GM19452 (cell line): ENCODE data around the gene RHOBTB3.
A peak's percentile ranks its signal among the peaks of the same experiment; 100 is the strongest.

Source experiments
- ATAC-seq: cut with Tn5 transposase; IDR thresholded peaks from one replicate; pipeline ENCODE4 v1.9.1; 2021; ENCODE audit not compliant: unreplicated experiment

RHOBTB3 gene

GRCh38 chr5:95731571-95732554 is 727 bp downstream of the RHOBTB3 start:
- ATAC-seq = peak; percentile 15

DNA sequence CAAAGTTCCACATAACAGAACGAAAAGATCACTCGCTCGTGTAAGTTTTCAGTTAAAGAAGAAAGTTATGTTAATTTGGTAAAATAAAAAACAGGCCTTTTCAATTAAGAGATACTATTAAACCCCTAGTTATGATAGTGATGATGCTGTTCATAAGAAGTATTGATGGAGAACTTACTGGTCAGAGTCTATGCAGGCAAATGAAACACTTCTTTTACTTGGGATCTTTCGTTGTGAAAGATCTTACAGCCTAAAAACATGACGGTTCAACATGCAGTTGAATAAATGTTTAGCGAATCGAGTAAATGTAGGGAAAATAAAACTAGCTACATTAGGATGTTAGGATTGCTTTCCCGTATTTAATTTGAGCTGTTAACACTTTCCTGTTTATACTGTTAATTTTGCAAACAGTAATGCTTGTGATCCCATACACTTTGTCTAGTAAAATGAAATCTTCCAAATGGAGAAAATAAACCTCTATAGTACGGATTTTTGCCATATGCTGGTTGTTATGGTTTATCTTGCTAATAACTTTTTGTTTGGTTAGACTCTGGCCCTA is 2.0 kb downstream of the RHOBTB3 start:
- ATAC-seq = no peak

- ATAC-seq = no peak
Observed at GRCh38 chr5:95734187-95734586, 3.1 kb downstream of the RHOBTB3 start.

DNA sequence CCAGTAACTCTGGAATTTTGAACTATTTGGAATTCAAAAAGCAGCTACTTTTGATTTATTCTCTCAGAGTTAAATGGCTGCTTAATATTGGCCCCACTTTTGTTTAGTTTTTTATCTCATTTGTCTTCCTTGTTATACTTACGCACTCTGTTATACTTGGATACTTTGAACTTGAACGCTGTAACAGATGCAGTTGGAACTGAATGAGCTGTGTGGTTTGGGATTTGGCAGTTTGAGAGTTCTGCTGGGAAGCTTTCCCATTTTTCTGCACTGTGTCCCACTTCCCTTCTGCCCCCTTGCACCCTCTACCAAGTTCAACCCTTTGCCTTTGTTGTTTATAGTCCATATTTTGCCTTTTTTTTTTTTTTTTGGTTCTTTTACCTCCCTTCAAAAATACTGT is 3.8 kb downstream of the RHOBTB3 start:
- no peak for ATAC-seq

- ATAC-seq = no peak
Observed at GRCh38 chr5:95735406-95735805, 4.3 kb downstream of the RHOBTB3 start.

DNA sequence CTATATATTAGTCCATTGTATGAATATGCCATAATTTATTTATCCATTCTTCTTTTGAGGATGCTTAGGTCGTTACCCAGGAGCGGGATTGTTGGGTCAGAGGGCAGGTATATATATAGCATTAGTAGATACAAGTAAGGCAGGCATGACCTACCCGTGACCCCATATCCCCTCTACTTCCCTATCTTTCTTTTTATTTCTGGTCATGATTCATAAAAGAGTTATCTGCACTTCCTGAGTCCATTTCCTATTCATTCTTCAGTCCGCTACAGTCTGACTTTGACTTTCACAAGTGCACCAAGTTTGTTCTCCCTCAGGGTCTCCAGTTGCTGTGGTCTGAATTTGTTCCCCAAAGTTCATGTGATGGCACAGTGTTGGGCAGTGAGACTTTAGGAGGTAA is 6.9 kb downstream of the RHOBTB3 start:
- no peak for ATAC-seq

DNA sequence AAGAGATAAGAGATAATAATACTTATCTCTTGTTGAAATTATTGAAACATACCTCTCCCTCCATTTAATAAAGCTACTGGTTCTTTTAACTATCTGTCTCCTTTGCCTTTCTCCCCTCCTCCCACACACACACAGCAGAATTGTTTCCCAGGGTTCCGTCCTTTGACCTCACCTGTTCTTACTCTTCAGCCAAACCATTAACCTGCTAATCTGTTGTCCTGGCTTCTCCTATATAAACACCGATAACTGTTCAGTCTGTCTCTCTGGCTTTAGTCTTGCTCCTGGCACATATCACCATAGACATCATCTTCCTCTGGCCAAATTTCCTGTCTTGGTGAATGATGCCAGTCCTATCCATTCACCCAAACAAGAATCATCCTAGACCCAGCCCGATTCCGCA is 7.7 kb downstream of the RHOBTB3 start:
- ATAC-seq = no peak

- ATAC-seq = no peak
Observed at GRCh38 chr5:95739857-95740256, 8.7 kb downstream of the RHOBTB3 start.

- no peak for ATAC-seq
Observed at GRCh38 chr5:95741458-95741857, 10.3 kb downstream of the RHOBTB3 start.

DNA sequence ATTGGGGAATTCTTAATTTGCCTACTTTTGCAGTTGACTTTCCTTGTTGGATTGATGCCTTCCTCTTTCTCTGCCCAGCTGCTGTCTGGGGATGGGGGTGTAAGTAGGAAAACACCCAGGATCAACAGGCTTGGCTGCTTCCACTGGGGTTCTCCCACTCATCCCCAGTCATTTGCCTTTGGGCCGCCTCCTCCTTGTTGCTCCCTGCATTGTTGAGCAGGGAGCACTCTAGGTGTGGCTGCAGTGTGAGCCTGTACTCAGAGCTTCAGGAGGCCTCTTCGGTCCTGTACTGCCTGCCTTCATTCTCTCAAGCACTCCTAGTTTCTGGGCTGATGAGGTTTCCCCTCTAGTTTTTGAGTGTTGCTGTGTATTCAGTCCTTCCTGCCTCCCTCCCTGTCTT is 12.1 kb downstream of the RHOBTB3 start:
- no peak for ATAC-seq

GRCh38 chr5:95743877-95744276 is 12.7 kb downstream of the RHOBTB3 start:
- ATAC-seq = no peak

GRCh38 chr5:95746194-95746593 is 15.1 kb downstream of the RHOBTB3 start:
- no peak for ATAC-seq

- no peak for ATAC-seq
Observed at GRCh38 chr5:95746722-95747679, 15.9 kb downstream of the RHOBTB3 start.

DNA sequence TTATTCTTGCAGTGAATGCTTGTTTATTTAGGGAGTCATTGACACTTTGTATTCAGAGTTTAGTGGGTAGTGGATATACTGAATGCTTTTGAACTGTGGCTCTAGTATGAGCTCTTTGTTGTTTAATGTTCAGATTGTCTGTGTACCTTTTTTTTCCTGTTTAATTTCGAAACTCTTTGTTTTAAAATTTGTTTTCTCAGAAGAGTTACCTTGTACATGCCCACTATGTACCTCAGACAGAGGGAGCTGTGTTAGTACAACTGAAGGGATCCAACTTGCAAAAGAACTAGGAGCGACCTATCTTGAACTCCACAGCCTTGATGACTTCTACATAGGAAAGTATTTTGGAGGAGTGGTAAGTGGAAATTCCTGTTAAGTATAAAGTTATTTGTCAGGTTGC is 17.0 kb downstream of the RHOBTB3 start:
- ATAC-seq = no peak

DNA sequence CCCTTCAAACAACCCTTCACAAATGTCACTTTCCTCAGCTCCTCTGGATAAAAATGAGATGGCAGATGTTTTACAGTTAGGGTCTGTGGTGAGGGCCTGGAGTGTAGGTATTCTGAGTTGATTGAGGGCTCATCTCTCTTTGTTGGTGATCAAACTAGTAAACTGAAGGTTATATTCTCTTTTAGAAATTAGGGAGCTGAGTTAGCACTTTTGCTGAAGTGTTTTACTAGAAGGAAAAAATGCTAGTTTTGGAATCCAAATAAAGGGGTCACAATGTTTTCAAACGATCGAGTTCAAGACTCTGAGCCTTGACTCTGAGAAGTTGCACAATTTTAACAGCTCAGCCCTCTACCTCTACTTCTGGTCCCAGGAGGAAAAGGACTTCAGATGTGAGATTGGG is 23.4 kb downstream of the RHOBTB3 start:
- ATAC-seq = no peak

GRCh38 chr5:95759005-95759404 is 27.9 kb downstream of the RHOBTB3 start:
- no peak for ATAC-seq

- no peak for ATAC-seq
Observed at GRCh38 chr5:95759634-95760033, 28.5 kb downstream of the RHOBTB3 start.

DNA sequence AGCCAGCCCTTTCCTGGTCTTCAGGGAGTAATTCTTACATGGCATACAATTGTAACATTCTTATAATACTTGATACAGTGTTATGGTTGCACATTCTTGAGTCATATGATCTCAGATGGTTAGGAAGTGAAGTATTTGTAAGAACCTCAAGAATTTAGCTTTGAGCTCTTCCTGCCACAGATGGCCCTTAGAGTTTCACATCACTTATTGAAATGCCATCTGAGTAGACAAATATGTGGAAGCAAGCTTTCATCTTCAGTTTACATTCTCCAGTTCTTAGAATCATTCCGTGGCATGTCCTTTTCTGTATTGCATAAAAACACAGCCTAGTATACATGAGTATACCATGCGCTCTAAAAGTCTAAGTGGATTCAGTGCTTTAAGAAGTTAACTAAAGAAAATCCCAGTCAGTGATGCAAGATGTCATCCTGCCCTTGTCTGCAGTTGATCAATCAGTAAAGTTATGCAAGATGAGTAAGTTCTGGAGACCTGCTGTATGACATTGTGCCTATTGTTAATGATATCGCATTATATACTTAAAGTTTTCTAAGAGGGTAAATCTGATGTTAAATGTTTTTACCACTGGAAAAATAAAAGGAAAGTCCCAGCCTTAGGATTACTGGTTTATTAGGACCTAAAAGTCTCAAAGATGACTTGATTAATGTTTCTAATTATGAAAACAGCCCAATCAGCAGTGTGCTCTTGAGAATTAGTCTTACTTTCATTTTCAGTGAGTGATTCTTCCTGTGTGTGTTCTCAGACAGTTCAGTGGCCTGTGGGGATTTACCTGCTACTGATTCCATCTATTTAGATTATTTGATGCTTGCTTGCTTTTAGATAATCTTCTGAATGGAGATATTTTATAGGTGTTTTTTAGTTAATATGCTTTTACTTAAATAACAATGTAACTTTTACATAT is 29.4 kb downstream of the RHOBTB3 start:
- ATAC-seq = peak; percentile 86

GRCh38 chr5:95761771-95762651 is 30.9 kb downstream of the RHOBTB3 start:
- ATAC-seq = no peak
